Measurements from ENCODE around the gene PDE1C. TPM values are rescaled to one million over a fixed set of nuclear protein-coding genes. Genes with fewer than 3 reads are reported as not detected.

Gene PDE1C
- total and polyA plus RNA-seq, 2 of the 4 experiments (the other 2 are of a cell fraction): 14.2 to 61.5 TPM

- Histone ChIP-seq H2AFZ (replicated peaks; ENCODE audit: low read length, poor library complexity) (no peak overlapping the region), H2BK120ac (ENCODE audit: low read depth, low read length) (no peak overlapping the region), H2AK9ac (replicated peaks; ENCODE audit: low read depth, low read length, poor library complexity) (no peak overlapping the region), H4K5ac (ENCODE audit: low read depth, low read length) (no peak overlapping the region), H3K79me1 (ENCODE audit: low read depth in 1 of 2, low read length in 2 of 2) (peaks cover 8 to 24% of the 10 kb centered on the region in 2 experiments; a peak in 3 of 4 replicates), H3K4me2 (ENCODE audit: low read depth, low read length) (no peak overlapping the region), H3K9me1 (ENCODE audit: insufficient read depth, low read length) (peaks cover 3% of the 10 kb centered on the region; the same call in 1 of the 2 replicates), H4K91ac (ENCODE audit: insufficient read depth, low read depth, low read length) (no peak overlapping the region), H3K56ac (ENCODE audit: extremely low read depth, insufficient read depth, low read length) (no peak overlapping the region), H2BK5ac (ENCODE audit: low read depth, low read length, poor library complexity, severe bottlenecking) (no peak overlapping the region), H3K36me3 (ENCODE audit: control insufficient read depth, insufficient read depth, low read length) (no peaks in the 10 kb centered on the region; the same call in 1 of the 2 replicates), H3K23ac (ENCODE audit: low read depth, low read length) (no peak overlapping the region), H2AK5ac (ENCODE audit: low read depth, low read length) (no peak overlapping the region), H4K20me1 (ENCODE audit: insufficient read depth, low read length) (no peaks in the 10 kb centered on the region), H3K27me3 (ENCODE audit: control insufficient read depth, insufficient read depth, low read length) (no peaks in the 10 kb centered on the region), H2BK15ac (ENCODE audit: low read depth, low read length) (no peak overlapping the region), H3K14ac (replicated peaks; ENCODE audit: low read depth, low read length) (no peak overlapping the region), H4K8ac (ENCODE audit: low read depth in 2 of 2, low read length in 2 of 2) (no peak overlapping the region), H3K4ac (ENCODE audit: low read depth, low read length) (no peak overlapping the region), H3K27ac (ENCODE audit: insufficient read depth, low read length) (no peak overlapping the region), H3K9ac (ENCODE audit: low read depth, low read length) (no peak overlapping the region), H3K4me3 (ENCODE audit: insufficient read depth, low read depth, low read length) (no peak overlapping the region), H3K9me3 (ENCODE audit: control insufficient read depth, insufficient read depth, low read length) (peaks cover 2% of the 10 kb centered on the region; the same call in 1 of the 2 replicates), H3K4me1 (ENCODE audit: control insufficient read depth, insufficient read depth, low read length) (peaks cover 5% of the 10 kb centered on the region; the same call in 1 of the 2 replicates), H2BK20ac (ENCODE audit: low read depth, low read length) (no peak overlapping the region), H3K18ac (ENCODE audit: low read depth, low read length) (no peak overlapping the region)
- in situ Hi-C loops (cut with MboI; ENCODE audit: low sequenced_read_pairs) (no loop called here), dilution Hi-C loops (cut with HindIII; ENCODE audit: low sequenced_read_pairs, unreplicated experiment) (no loop called here), intact Hi-C loops (cut with micrococcal nuclease) (no loop called here)
- no TSS peak for BruUV-seq (replicated peaks)
- CTCF ChIA-PET: no interaction called here
- TF ChIP-seq RAD21 (IDR thresholded peaks at IDR 0.05; ENCODE audit: low read length): no peak
- TF ChIP-seq CHD1 (IDR thresholded peaks at IDR 0.05; ENCODE audit: low read depth, low read length): no peak
- ATAC-seq (ENCODE audit: low read depth): no peak
- POLR2A ChIA-PET (ENCODE audit: unreplicated experiment): no interaction called here
- DNase-seq: no peak
- no CpG with 5 or more reads among the region's 2 CpGs for WGBS, 2 experiments (ENCODE audit: extremely low coverage in 2 of 2, insufficient read length in 1 of 2)
These were observed 115.7 kb downstream of the PDE1C start for GRCh38 chr7:31954500-31954899.

Measured in IMR-90 (cell line).